ENCODE measurements around the gene RBM28. TPM values are rescaled to one million over a fixed set of nuclear protein-coding genes. Genes with fewer than 3 reads are reported as not detected.

Gene RBM28
- total RNA-seq, 3 donors from 2014 or later: 23.6 to 34.3 (median 27.1) TPM

- no peak for ATAC-seq
- H3K9me3 ChIP-seq: no peaks in the 10 kb centered on the region
- no peak for TF ChIP-seq CTCF (IDR thresholded peaks at IDR 0.05)
- H3K36me3 ChIP-seq (ENCODE audit: low read depth): no peaks in the 10 kb centered on the region
- no peak overlapping the region for H3K4me3 ChIP-seq
- H3K4me1 ChIP-seq (ENCODE audit: low read depth): peaks cover 2% of the 10 kb centered on the region
- intact Hi-C loops (cut with DNase I, micrococcal nuclease): no loop called here
- DNase-seq: no peak
Measured at GRCh38 chr7:128358233-128358632, 14.5 kb upstream of the RBM28 start.

- ATAC-seq (no peak), DNase-seq (no peak)
- TF ChIP-seq CTCF (IDR thresholded peaks at IDR 0.05): no peak
- intact Hi-C loops (cut with DNase I, micrococcal nuclease): no loop called here
- H3K36me3 ChIP-seq (ENCODE audit: low read depth): no peaks in the 10 kb centered on the region
- H3K4me1 ChIP-seq (ENCODE audit: low read depth): peaks cover 6% of the 10 kb centered on the region
- H3K9me3 ChIP-seq: no peaks in the 10 kb centered on the region
- H3K4me3 ChIP-seq: no peak overlapping the region
Measured at GRCh38 chr7:128357217-128357613, 13.5 kb upstream of the RBM28 start.

GRCh38 chr7:128356546-128357216, 13.0 kb upstream of the RBM28 start:
- intact Hi-C loops (cut with DNase I, micrococcal nuclease): no loop called here
- no peaks in the 10 kb centered on the region for H3K36me3 ChIP-seq (ENCODE audit: low read depth)
- no peak for TF ChIP-seq CTCF (IDR thresholded peaks at IDR 0.05)
- H3K4me3 ChIP-seq: no peak overlapping the region
- peaks cover 8% of the 10 kb centered on the region for H3K4me1 ChIP-seq (ENCODE audit: low read depth)
- ATAC-seq: no peak
- no peaks in the 10 kb centered on the region for H3K9me3 ChIP-seq
- DNase-seq: no peak

- no peak for TF ChIP-seq CTCF (IDR thresholded peaks at IDR 0.05)
- no peak overlapping the region for H3K4me3 ChIP-seq
- no peaks in the 10 kb centered on the region for H3K36me3 ChIP-seq (ENCODE audit: low read depth)
- ATAC-seq: no peak
- DNase-seq: no peak
- intact Hi-C loops (cut with DNase I, micrococcal nuclease): loop anchor here in 1 of 2 donors (5.0 kb wide), 1 partner anchor 34 kb away; no protein-coding TSS in a partner anchor
- no peaks in the 10 kb centered on the region for H3K9me3 ChIP-seq
- H3K4me1 ChIP-seq (ENCODE audit: low read depth): peaks cover 10% of the 10 kb centered on the region
Measured at GRCh38 chr7:128353610-128354009, 9.9 kb upstream of the RBM28 start.

GRCh38 chr7:128353189-128353588, 9.5 kb upstream of the RBM28 start:
- ATAC-seq (no peak), DNase-seq (no peak)
- Histone ChIP-seq H3K9me3 (no peaks in the 10 kb centered on the region), H3K4me3 (no peak overlapping the region), H3K4me1 (ENCODE audit: low read depth) (peaks cover 10% of the 10 kb centered on the region), H3K36me3 (ENCODE audit: low read depth) (no peaks in the 10 kb centered on the region)
- intact Hi-C loops (cut with DNase I, micrococcal nuclease): loop anchor here in 1 of 2 donors (5.0 kb wide), 1 partner anchor 34 kb away; no protein-coding TSS in a partner anchor
- TF ChIP-seq CTCF (IDR thresholded peaks at IDR 0.05): no peak
